Kidney epithelial cell (primary cell): ENCODE measurements around the gene STN1. TPM values are rescaled to one million over a fixed set of nuclear protein-coding genes. Genes with fewer than 3 reads are reported as not detected.

Experiments
- DNase-seq: peaks from one replicate; pipeline ENCODE4 v3.0.0-alpha.2; 2010; ENCODE audit warnings: low read depth
- H3K27me3 ChIP-seq: 2 replicates; pipeline ENCODE4 v1.6.0; 2011; ENCODE audit warnings: low read length; ENCODE audit not compliant: control insufficient read depth, insufficient read depth
- H3K36me3 ChIP-seq: 2 replicates; pipeline ENCODE4 v1.5.1; 2011; ENCODE audit warnings: low read length; ENCODE audit not compliant: control insufficient read depth, insufficient read depth
- H3K4me3 ChIP-seq: 2 replicates; pipeline ENCODE4 v1.5.1; 2011; ENCODE audit warnings: low read depth, mild to moderate bottlenecking, control low read depth, low read length
- total RNA-seq: library from RNA; depleted of rRNA; stranded (reverse); fragments of >200 nt; gene quantifications from 2 replicates; pipeline ENCODE4 v1.2.3, GENCODE V29; 2015
- TF ChIP-seq, protein P1 (sequence below): IDR thresholded peaks from 2 replicates; pipeline ENCODE4 v1.5.1; 2011; ENCODE audit warnings: mild to moderate bottlenecking, moderate library complexity, low read length, control low read depth, inconsistent platforms; ENCODE audit not compliant: insufficient read depth, poor library complexity, severe bottlenecking

Gene STN1
- total RNA-seq, 1 donor from 2014 or later: 25.1 TPM

DNA sequence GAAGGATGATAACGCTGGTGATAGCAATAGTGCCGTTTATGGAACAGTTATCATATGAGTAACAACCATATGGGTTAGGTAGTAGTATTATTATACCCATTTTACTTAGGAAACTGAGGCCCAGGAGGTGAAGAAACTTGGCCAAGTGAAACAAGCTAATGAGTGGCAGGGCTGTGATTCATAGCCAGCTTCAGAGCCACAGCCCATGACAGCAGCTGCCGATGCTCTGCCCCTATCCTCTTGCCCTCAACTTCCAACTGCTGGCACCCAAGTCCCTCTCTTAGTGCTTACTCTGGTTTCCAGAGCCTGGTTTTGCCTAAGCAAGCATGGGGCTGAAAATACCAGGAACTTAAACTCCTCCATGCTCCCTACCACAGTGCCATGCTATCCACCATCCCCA lies 74.9 kb downstream of the STN1 start:
- no peaks in the 10 kb centered on the region for H3K36me3 ChIP-seq
- no peaks in the 10 kb centered on the region for H3K27me3 ChIP-seq
- TF ChIP-seq, protein P1, sequence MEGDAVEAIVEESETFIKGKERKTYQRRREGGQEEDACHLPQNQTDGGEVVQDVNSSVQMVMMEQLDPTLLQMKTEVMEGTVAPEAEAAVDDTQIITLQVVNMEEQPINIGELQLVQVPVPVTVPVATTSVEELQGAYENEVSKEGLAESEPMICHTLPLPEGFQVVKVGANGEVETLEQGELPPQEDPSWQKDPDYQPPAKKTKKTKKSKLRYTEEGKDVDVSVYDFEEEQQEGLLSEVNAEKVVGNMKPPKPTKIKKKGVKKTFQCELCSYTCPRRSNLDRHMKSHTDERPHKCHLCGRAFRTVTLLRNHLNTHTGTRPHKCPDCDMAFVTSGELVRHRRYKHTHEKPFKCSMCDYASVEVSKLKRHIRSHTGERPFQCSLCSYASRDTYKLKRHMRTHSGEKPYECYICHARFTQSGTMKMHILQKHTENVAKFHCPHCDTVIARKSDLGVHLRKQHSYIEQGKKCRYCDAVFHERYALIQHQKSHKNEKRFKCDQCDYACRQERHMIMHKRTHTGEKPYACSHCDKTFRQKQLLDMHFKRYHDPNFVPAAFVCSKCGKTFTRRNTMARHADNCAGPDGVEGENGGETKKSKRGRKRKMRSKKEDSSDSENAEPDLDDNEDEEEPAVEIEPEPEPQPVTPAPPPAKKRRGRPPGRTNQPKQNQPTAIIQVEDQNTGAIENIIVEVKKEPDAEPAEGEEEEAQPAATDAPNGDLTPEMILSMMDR: no peak

GRCh38 chr10:103842605-103843004 lies 75.4 kb downstream of the STN1 start:
- H3K36me3 ChIP-seq: no peaks in the 10 kb centered on the region
- H3K4me3 ChIP-seq: no peak overlapping the region
- DNase-seq: no peak
- TF ChIP-seq, protein P1: no peak
- no peaks in the 10 kb centered on the region for H3K27me3 ChIP-seq

More for the DNA sequence above, 74.9 kb downstream of the STN1 start:
- no peak for DNase-seq
- H3K4me3 ChIP-seq: no peak overlapping the region

- Histone ChIP-seq H3K27me3 (no peaks in the 10 kb centered on the region), H3K4me3 (no peak overlapping the region), H3K36me3 (no peaks in the 10 kb centered on the region)
- no peak for DNase-seq
- TF ChIP-seq, protein P1: no peak
Observed at GRCh38 chr10:103841519-103841918, 76.5 kb downstream of the STN1 start.

DNA sequence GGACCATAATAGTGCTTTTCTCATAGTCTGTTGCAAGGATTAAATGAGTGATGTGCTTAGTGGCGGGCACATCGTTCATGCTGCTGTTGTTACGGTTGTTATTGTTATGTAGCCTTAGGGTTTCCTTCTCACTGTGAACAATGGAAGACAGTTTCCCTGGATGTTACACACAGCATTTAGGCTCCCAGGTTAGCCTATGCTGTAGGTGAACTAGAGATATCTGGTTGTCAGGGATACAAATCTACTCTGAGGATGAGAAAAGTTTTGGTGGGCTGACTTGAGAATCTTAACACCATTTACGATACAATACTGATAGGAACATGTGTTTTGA lies 77.3 kb downstream of the STN1 start:
- no peak overlapping the region for H3K4me3 ChIP-seq
- no peaks in the 10 kb centered on the region for H3K27me3 ChIP-seq
- no peaks in the 10 kb centered on the region for H3K36me3 ChIP-seq
- TF ChIP-seq, protein P1: no peak
- DNase-seq: no peak

DNA sequence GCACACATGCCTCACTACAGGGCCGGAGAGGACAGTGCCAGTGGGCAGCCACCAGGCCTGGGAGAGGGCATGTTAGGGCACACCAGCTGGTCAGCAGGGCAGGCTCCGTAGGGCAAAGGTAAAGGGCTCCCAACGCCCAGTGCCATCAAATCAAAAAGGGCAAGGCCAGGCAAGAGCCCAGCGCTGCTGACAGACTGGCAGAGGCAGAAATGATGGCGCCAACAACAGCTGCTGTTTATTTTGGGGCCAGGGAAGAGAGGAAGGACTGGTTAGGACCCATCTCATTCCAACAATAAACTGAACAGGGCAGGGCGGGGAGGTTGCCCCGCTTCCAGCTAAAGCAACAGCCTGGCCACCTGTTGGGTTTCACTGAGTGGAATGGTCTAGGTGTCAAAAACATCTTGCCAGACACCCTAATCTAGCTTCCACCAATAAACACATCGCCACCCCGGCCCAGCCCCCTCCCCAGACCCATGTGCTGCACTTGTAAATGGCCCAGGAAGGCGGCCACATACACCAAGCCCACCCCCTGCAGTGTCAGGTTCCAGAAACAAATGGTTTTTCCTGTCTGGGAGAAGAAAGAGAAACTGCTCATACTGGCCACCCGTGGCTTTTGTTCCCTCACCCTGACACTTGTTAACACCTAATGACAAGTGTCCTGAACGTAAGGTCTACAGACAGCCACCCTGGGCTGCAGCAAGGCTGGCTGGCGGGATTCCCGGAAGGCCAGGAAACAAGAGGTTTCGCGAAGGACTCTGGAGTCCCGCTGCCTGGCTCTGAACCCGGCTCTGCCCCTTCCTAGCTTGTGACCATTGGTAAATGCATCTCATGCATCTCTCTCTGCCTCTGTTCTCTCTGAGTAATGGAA lies 77.9 kb downstream of the STN1 start:
- Histone ChIP-seq H3K4me3 (no peak overlapping the region), H3K36me3 (no peaks in the 10 kb centered on the region), H3K27me3 (no peaks in the 10 kb centered on the region)
- no peak for DNase-seq
- TF ChIP-seq, protein P1: no peak

- H3K4me3 ChIP-seq: no peak overlapping the region
- TF ChIP-seq, protein P1: no peak
- DNase-seq: no peak
- H3K27me3 ChIP-seq: no peaks in the 10 kb centered on the region
- no peaks in the 10 kb centered on the region for H3K36me3 ChIP-seq
Observed at GRCh38 chr10:103839519-103839871, 78.5 kb downstream of the STN1 start.
